HepG2 (cell line): ENCODE measurements around the gene UBE3A. TPM values are rescaled to one million over a fixed set of nuclear protein-coding genes. Genes with fewer than 3 reads are reported as not detected.

Experiments used
- ATAC-seq: fragments of 200-7000 bp; cut with Tn5 transposase; 3 replicates; pipeline ENCODE4 v1.9.1; 2020; ENCODE audit warnings: mild to moderate bottlenecking, moderate library complexity
- BruUV-seq: library from RNA; stranded (reverse); fragments of 400-500 nt; replicated peaks from 2 replicates; lab custom pipeline; 2021; lab: Mats Ljungman, UMichigan
- CTCF ChIA-PET: fragments of 300-600 bp; formaldehyde crosslinking; extraction: SDS; loops from one replicate; lab custom pipeline; 2021; ENCODE audit warnings: low total read pairs, inconsistent platforms, low intra/inter-chr PET ratio; lab: Yijun Ruan, JAX
- POLR2A ChIA-PET: fragments of 350-600 bp; sonication (Branson Sonifier 250); formaldehyde crosslinking; loops from one replicate; lab custom pipeline; 2020; ENCODE audit warnings: antibody characterized with exemption, inconsistent platforms; lab: Yijun Ruan, JAX
- DNase-seq: peaks from one replicate; pipeline ENCODE4 v3.0.0-alpha.2; 2015; ENCODE audit warnings: low spot score
- FAIRE-seq: peaks from 3 replicates; lab custom pipeline; 2011; peaks lifted over from hg19 to GRCh38; lab: Jason Lieb, UNC
- H2AFZ ChIP-seq: one replicate; pipeline ENCODE4 v1.6.1; 2011; ENCODE audit warnings: low read length, inconsistent platforms
- H3K27ac ChIP-seq: fragments of 300-600 bp; 3 replicates; pipeline ENCODE4 v1.8.0; 2011; ENCODE audit warnings: mixed run types, mild to moderate bottlenecking, mixed read lengths, low read length, inconsistent platforms; ENCODE audit not compliant: insufficient read depth; ENCODE audit errors: extremely low read length
- H3K27me3 ChIP-seq, 2 experiments: fragments of 200-600 bp in 1 of 2; 2 replicates in 1 of 2; 3 replicates in 1 of 2; pipeline versions ENCODE4 v1.6.0 to v1.8.0; 2011; ENCODE audit warnings: low read length in 2 of 2, mild to moderate bottlenecking in 2 of 2, moderate library complexity in 2 of 2, inconsistent platforms in 1 of 2; ENCODE audit not compliant: insufficient read depth in 2 of 2, control insufficient read depth in 1 of 2
- H3K36me3 ChIP-seq, 2 experiments: fragments of 200-600 bp in 1 of 2; replicated peaks in 1 of 2; 2 replicates in 1 of 2; 3 replicates in 1 of 2; pipeline versions ENCODE4 v1.5.1 to v1.8.0; 2011; ENCODE audit warnings: low read length in 2 of 2, inconsistent platforms in 1 of 2; ENCODE audit not compliant: insufficient read depth in 2 of 2, control insufficient read depth in 1 of 2
- H3K4me1 ChIP-seq: 2 replicates; pipeline ENCODE4 v1.5.1; 2012; ENCODE audit warnings: low read length, inconsistent platforms; ENCODE audit not compliant: insufficient read depth
- H3K4me2 ChIP-seq: 2 replicates; pipeline ENCODE4 v1.6.0; 2011; ENCODE audit warnings: low read depth, low read length, inconsistent platforms
- H3K4me3 ChIP-seq, 3 experiments: fragments of 200-600 bp in 1 of 3; sonication (generic), shearing (Covaris generic) in 1 of 3; replicated peaks in 1 of 3; 2 replicates each; pipeline ENCODE4 v1.5.1; 2011 to 2016; ENCODE audit warnings: low read length in 3 of 3, inconsistent platforms in 2 of 3, low read depth in 2 of 3, mild to moderate bottlenecking in 2 of 3, control low read depth in 1 of 3, mixed read lengths in 1 of 3; ENCODE audit not compliant: insufficient read depth in 1 of 3
- H3K79me2 ChIP-seq: one replicate; pipeline ENCODE4 v1.6.1; 2011; ENCODE audit warnings: low read length, inconsistent platforms; ENCODE audit not compliant: insufficient read depth
- H3K9ac ChIP-seq: 2 replicates; pipeline ENCODE4 v1.6.0; 2011; ENCODE audit warnings: mild to moderate bottlenecking, low read depth, low read length, inconsistent platforms; ENCODE audit not compliant: insufficient read depth
- H3K9me3 ChIP-seq: 2 replicates; pipeline ENCODE4 v1.5.1; 2012; ENCODE audit warnings: mild to moderate bottlenecking, low read length
- H4K20me1 ChIP-seq: 2 replicates; pipeline ENCODE4 v1.6.0; 2011; ENCODE audit warnings: inconsistent platforms, mild to moderate bottlenecking, low read length, moderate library complexity; ENCODE audit not compliant: insufficient read depth
- ARHGAP35 ChIP-seq: sonication (generic); formaldehyde crosslinking; IDR thresholded peaks from 2 replicates; pipeline ENCODE4 v1.9.0; 2022; ENCODE audit warnings: mild to moderate bottlenecking, inconsistent platforms, moderate library complexity, missing genetic modification reagents, borderline replicate concordance
- ATF6 ChIP-seq: sonication (generic); formaldehyde crosslinking; conservative IDR thresholded peaks from 2 replicates; pipeline ENCODE4 v1.4.0; 2020; ENCODE audit warnings: missing genetic modification reagents
- CCDC6 ChIP-seq: sonication (generic); formaldehyde crosslinking; IDR thresholded peaks from 2 replicates; pipeline ENCODE4 v1.8.1; 2022; ENCODE audit warnings: mild to moderate bottlenecking, missing genetic modification reagents, moderate library complexity
- FOXM1 ChIP-seq: sonication (generic); formaldehyde crosslinking; IDR thresholded peaks from 2 replicates; pipeline ENCODE4 v1.5.0; 2020; ENCODE audit warnings: missing genetic modification reagents
- KDM3A ChIP-seq: IDR thresholded peaks from 2 replicates; pipeline ENCODE4 v1.6.1; 2018; ENCODE audit warnings: low read depth, missing compliant biosample characterization
- KMT2B ChIP-seq: IDR thresholded peaks from 2 replicates; pipeline ENCODE4 v1.6.1; 2016; ENCODE audit warnings: missing genetic modification reagents, missing compliant biosample characterization
- MZF1 ChIP-seq: sonication (generic); formaldehyde crosslinking; IDR thresholded peaks from 2 replicates; pipeline ENCODE4 v1.8.1; 2023; ENCODE audit warnings: mild to moderate bottlenecking, missing genetic modification reagents, borderline replicate concordance
- PITX1 ChIP-seq: sonication (generic); formaldehyde crosslinking; IDR thresholded peaks from 2 replicates; pipeline ENCODE4 v1.5.1; 2020; ENCODE audit warnings: mild to moderate bottlenecking, missing genetic modification reagents
- RAD21 ChIP-seq: fragments of 450-650 bp; formaldehyde crosslinking; IDR thresholded peaks from 2 replicates; pipeline ENCODE4 v1.5.0; 2020; ENCODE audit warnings: mild to moderate bottlenecking
- SOX6 ChIP-seq, 2 experiments: fragments of 450-650 bp in 1 of 2; sonication (generic) in 1 of 2; formaldehyde crosslinking in 1 of 2; IDR thresholded peaks; 2 replicates each; pipeline versions ENCODE4 v1.4.0 to v1.6.1; 2017 to 2020; ENCODE audit warnings: antibody characterized with exemption in 1 of 2, mild to moderate bottlenecking in 1 of 2, missing genetic modification reagents in 1 of 2
- THAP11 ChIP-seq: IDR thresholded peaks from 2 replicates; pipeline ENCODE4 v1.6.1; 2016; ENCODE audit warnings: missing biosample characterization, missing genetic modification reagents
- TOE1 ChIP-seq: sonication (generic); formaldehyde crosslinking; IDR thresholded peaks from 2 replicates; pipeline ENCODE4 v1.4.0; 2020; ENCODE audit warnings: mild to moderate bottlenecking, missing genetic modification reagents
- U2AF1 ChIP-seq: fragments of 200-400 bp; formaldehyde crosslinking; optimal IDR thresholded peaks from 2 replicates; pipeline ENCODE3; 2017; ENCODE audit warnings: mild to moderate bottlenecking, low read depth, low read length
- ZBTB14 ChIP-seq: sonication (generic); formaldehyde crosslinking; IDR thresholded peaks from 2 replicates; pipeline ENCODE4 v1.4.0; 2020; ENCODE audit warnings: missing genetic modification reagents
- ZBTB38 ChIP-seq: sonication (generic); formaldehyde crosslinking; IDR thresholded peaks from 2 replicates; pipeline ENCODE4 v1.5.1; 2020; ENCODE audit warnings: mild to moderate bottlenecking, missing genetic modification reagents
- ZNF350 ChIP-seq: sonication (generic); formaldehyde crosslinking; IDR thresholded peaks from 2 replicates; pipeline ENCODE4 v1.4.0; 2020; ENCODE audit warnings: mild to moderate bottlenecking, low read depth, missing genetic modification reagents, borderline replicate concordance
- WGBS: methylation state at CpG from one replicate; pipeline ENCODE4 v1.1.6; 2017; ENCODE audit warnings: low lambda C conversion rate; 5-methylcytosine and 5-hydroxymethylcytosine counted together
- in situ Hi-C: cut with HindIII; loops from 2 replicates; pipeline ENCODE4 v1.10.0; 2017; ENCODE audit warnings: low pct_unique_long_range_greater_than_20kb; ENCODE audit not compliant: extremely low pct_ligation_motif_present
- intact Hi-C: fragments of 100-400 bp; cut with micrococcal nuclease; formaldehyde crosslinking; loops from one replicate; pipeline ENCODE4 v1.10.0; 2022; ENCODE audit not compliant: unreplicated experiment
- polyA plus RNA-seq, 8 experiments: library from polyadenylated mRNA; depleted of rRNA in 3 of 8; stranded (reverse) in 7 of 8; unstranded in 1 of 8; fragments of >200 nt; fragmentation: Illumina TruSeq in 4 of 8; extraction: Trizol in 4 of 8; gene quantifications; 2 replicates each; pipeline versions ENCODE4 v1.2.1 to v1.2.3, GENCODE V29; 2011 to 2016; ENCODE audit warnings: low read depth in 4 of 8, missing spikeins in 1 of 8, mixed read lengths in 1 of 8; ENCODE audit not compliant: insufficient read depth in 1 of 8
- total RNA-seq, 5 experiments: library from RNA; depleted of rRNA; stranded (reverse); fragments of >200 nt; fragmentation: Illumina TruSeq; extraction: Trizol; gene quantifications; 2 replicates each; pipeline ENCODE4 v1.2.3, GENCODE V29; 2016; ENCODE audit warnings: low read depth in 1 of 5

UBE3A gene
- total and polyA plus RNA-seq, 2 of the 13 experiments (the other 11 are each of a cell fraction or from before 2014, with no cell fraction given): 17.3 to 80.5 TPM

GRCh38 chr15:25427861-25428260 lies 11.0 kb downstream of the UBE3A start:
- intact Hi-C loops: no loop called here
- ChIA-PET CTCF (no interaction called here), POLR2A (interaction anchor here (0.6 kb wide), 1 partner anchor 19 kb away, joined by 5 read pairs; no protein-coding TSS in a partner anchor)
- H2AFZ ChIP-seq: no peak overlapping the region
- no peak overlapping the region for H3K4me2 ChIP-seq
- no peak for TF ChIP-seq FOXM1 (CRISPR knock-in tag)
- ATAC-seq (no peak), DNase-seq (no peak), FAIRE-seq (no peak)
- H3K27ac ChIP-seq: no peak overlapping the region
- peaks cover 8% of the 10 kb centered on the region for H3K4me1 ChIP-seq
- H3K79me2 ChIP-seq: peaks cover 96% of the 10 kb centered on the region
- H3K27me3 ChIP-seq: no peaks in the 10 kb centered on the region
- H4K20me1 ChIP-seq: peaks cover 29% of the 10 kb centered on the region
- H3K9ac ChIP-seq: no peak overlapping the region
- no TSS peak for BruUV-seq
- no peak overlapping the region for H3K4me3 ChIP-seq
- no peaks in the 10 kb centered on the region for H3K9me3 ChIP-seq
- WGBS: 93% methylated on average over 2 of the region's 2 CpGs
- in situ Hi-C loops: no loop called here
- no peaks in the 10 kb centered on the region; a peak in 1 of 5 replicates for H3K36me3 ChIP-seq

- WGBS: 86% methylated on average over 3 of the region's 3 CpGs
- FAIRE-seq: no peak
- TF ChIP-seq ARHGAP35 (CRISPR knock-in tag) (no peak), TOE1 (CRISPR knock-in tag) (no peak), PITX1 (CRISPR knock-in tag) (no peak), SOX6 (IDR thresholded peaks at IDR 0.05) (no peak), SOX6 (CRISPR knock-in tag; IDR thresholded peaks at IDR 0.05) (no peak), CCDC6 (CRISPR knock-in tag) (no peak), U2AF1 (no peak), MZF1 (CRISPR knock-in tag) (no peak), ZBTB14 (CRISPR knock-in tag) (no peak), THAP11 (no peak), ATF6 (CRISPR knock-in tag) (no peak), ZNF350 (CRISPR knock-in tag) (no peak), RAD21 (CRISPR knock-in tag) (no peak), ZBTB38 (CRISPR knock-in tag) (no peak), KDM3A (CRISPR knock-in tag) (no peak), KMT2B (no peak)
Measured at GRCh38 chr15:25426896-25427610, 11.8 kb downstream of the UBE3A start.

More at GRCh38 chr15:25426896-25427610, 11.8 kb downstream of the UBE3A start:
- peaks cover 96% of the 10 kb centered on the region for H3K79me2 ChIP-seq
- no peak overlapping the region for H3K4me3 ChIP-seq
- peaks cover 23% of the 10 kb centered on the region for H4K20me1 ChIP-seq
- H2AFZ ChIP-seq: no peak overlapping the region
- no peak overlapping the region for H3K27ac ChIP-seq
- in situ Hi-C loops: no loop called here
- no peaks in the 10 kb centered on the region for H3K9me3 ChIP-seq
- BruUV-seq: no TSS peak
- H3K27me3 ChIP-seq: no peaks in the 10 kb centered on the region
- intact Hi-C loops: no loop called here
- H3K9ac ChIP-seq: no peak overlapping the region
- no peak for ATAC-seq
- ChIA-PET POLR2A (interaction anchor here (0.6 kb wide), 1 partner anchor 18 kb away, joined by 5 read pairs; no protein-coding TSS in a partner anchor), CTCF (no interaction called here)
- peaks cover 8% of the 10 kb centered on the region for H3K4me1 ChIP-seq
- DNase-seq: no peak
- no peaks in the 10 kb centered on the region for H3K36me3 ChIP-seq
- H3K4me2 ChIP-seq: no peak overlapping the region
